GM23338 (cell line): ENCODE measurements around the gene UBE2E2. TPM values are rescaled to one million over a fixed set of nuclear protein-coding genes. Genes with fewer than 3 reads are reported as not detected.

Source experiments
- ATAC-seq: fragments of 200-7000 bp; cut with Tn5 transposase; 3 replicates; pipeline ENCODE4 v1.9.1; 2020
- DNase-seq: peaks from one replicate; pipeline ENCODE4 v3.0.0-alpha.2; 2015; ENCODE audit warnings: low spot score
- H2AFZ ChIP-seq: fragments of 200-600 bp; sonication (generic); 2 replicates; pipeline ENCODE4 v1.8.0; 2016; ENCODE audit warnings: antibody characterized with exemption, mild to moderate bottlenecking, moderate library complexity
- H3F3A ChIP-seq: fragments of 200-600 bp; sonication (generic); replicated peaks from 2 replicates; pipeline ENCODE4 v1.8.0; 2017; ENCODE audit warnings: antibody characterized with exemption, mixed run types, low read depth
- H3K27ac ChIP-seq: fragments of 200-600 bp; sonication (generic); 2 replicates; pipeline ENCODE4 v1.6.1; 2016; ENCODE audit warnings: low read depth
- H3K27me3 ChIP-seq: fragments of 200-600 bp; sonication (generic); 2 replicates; pipeline ENCODE4 v1.8.0; 2016; ENCODE audit warnings: mild to moderate bottlenecking, mixed run types, moderate library complexity; ENCODE audit not compliant: insufficient read depth
- H3K36me3 ChIP-seq: fragments of 200-600 bp; sonication (generic); 2 replicates; pipeline ENCODE4 v1.8.0; 2016; ENCODE audit warnings: mild to moderate bottlenecking; ENCODE audit not compliant: insufficient read depth
- H3K4me1 ChIP-seq: fragments of 200-600 bp; sonication (generic); 2 replicates; pipeline ENCODE4 v1.8.0; 2016; ENCODE audit warnings: mild to moderate bottlenecking, moderate library complexity; ENCODE audit not compliant: insufficient read depth
- H3K4me2 ChIP-seq: fragments of 200-600 bp; sonication (generic); 2 replicates; pipeline ENCODE4 v1.7.1; 2017; ENCODE audit warnings: mixed run types
- H3K4me3 ChIP-seq: fragments of 200-600 bp; sonication (generic); 2 replicates; pipeline ENCODE4 v1.6.1; 2016; ENCODE audit warnings: mixed run types
- H3K79me2 ChIP-seq: fragments of 200-600 bp; sonication (generic); replicated peaks from 2 replicates; pipeline ENCODE4 v1.8.0; 2017; ENCODE audit warnings: mild to moderate bottlenecking; ENCODE audit not compliant: insufficient read depth
- H3K9me2 ChIP-seq: fragments of 200-600 bp; sonication (generic); 2 replicates; pipeline ENCODE4 v1.8.0; 2017; ENCODE audit not compliant: insufficient read depth
- H4K20me1 ChIP-seq: fragments of 200-600 bp; sonication (generic); replicated peaks from 2 replicates; pipeline ENCODE4 v1.8.0; 2017; ENCODE audit warnings: mild to moderate bottlenecking; ENCODE audit not compliant: insufficient read depth
- H3K27ac Mint-ChIP-seq: 2 replicates; pipeline ENCODE4 v1.8.0; 2020; ENCODE audit warnings: inconsistent platforms, mild to moderate bottlenecking, moderate library complexity, mixed read lengths
- H3K27me3 Mint-ChIP-seq: 3 replicates; pipeline ENCODE4 v1.8.0; 2022; ENCODE audit warnings: low read depth, mild to moderate bottlenecking, moderate library complexity, mixed read lengths, inconsistent platforms; ENCODE audit not compliant: insufficient read depth, poor library complexity
- H3K36me3 Mint-ChIP-seq: 3 replicates; pipeline ENCODE4 v1.8.0; 2021; ENCODE audit warnings: low read depth, mild to moderate bottlenecking, inconsistent platforms, moderate library complexity, mixed read lengths
- H3K4me1 Mint-ChIP-seq: 3 replicates; pipeline ENCODE4 v1.8.0; 2020; ENCODE audit warnings: mild to moderate bottlenecking, inconsistent platforms, mixed read lengths
- H3K4me3 Mint-ChIP-seq: 3 replicates; pipeline ENCODE4 v1.8.0; 2021; ENCODE audit warnings: moderate library complexity, mild to moderate bottlenecking, inconsistent platforms, mixed read lengths
- H3K9me3 Mint-ChIP-seq: 3 replicates; pipeline ENCODE4 v1.8.0; 2020; ENCODE audit warnings: moderate library complexity, mild to moderate bottlenecking, inconsistent platforms, mixed read lengths
- CREB1 ChIP-seq: fragments of 250-450 bp; sonication (Bioruptor Pico); IDR thresholded peaks from 2 replicates; pipeline ENCODE4 v1.5.0; 2020; ENCODE audit warnings: low read depth, mild to moderate bottlenecking, moderate library complexity
- CTCF ChIP-seq, 2 experiments: fragments of 200-600 bp in 1 of 2; sonication (generic) in 1 of 2; conservative IDR thresholded peaks; 2 replicates each; pipeline versions ENCODE4 v1.5.1 to v1.6.1; 2016 to 2017; ENCODE audit warnings: antibody characterized with exemption in 2 of 2, low read depth in 2 of 2, mild to moderate bottlenecking in 2 of 2, moderate library complexity in 1 of 2
- ETS1 ChIP-seq: IDR thresholded peaks from 2 replicates; pipeline ENCODE4 v1.6.1; 2016; ENCODE audit warnings: antibody characterized with exemption
- EZH2 ChIP-seq: fragments of 200-600 bp; sonication (generic); IDR thresholded peaks from one replicate; pipeline ENCODE4 v1.8.0; 2017; ENCODE audit warnings: antibody characterized with exemption, mild to moderate bottlenecking, low read depth; ENCODE audit not compliant: unreplicated experiment
- EZH2phosphoT487 ChIP-seq: fragments of 200-600 bp; sonication (generic); IDR thresholded peaks from one replicate; pipeline ENCODE4 v1.8.1; 2018; ENCODE audit warnings: antibody characterized with exemption; ENCODE audit not compliant: unreplicated experiment
- JUNB ChIP-seq: IDR thresholded peaks from one replicate; pipeline ENCODE4 v1.6.1; 2016; ENCODE audit warnings: antibody characterized with exemption; ENCODE audit not compliant: unreplicated experiment
- NANOG ChIP-seq: IDR thresholded peaks from 2 replicates; pipeline ENCODE4 v1.6.1; 2016; ENCODE audit warnings: antibody characterized with exemption, borderline replicate concordance
- POLR2AphosphoS5 ChIP-seq: IDR thresholded peaks from 2 replicates; pipeline ENCODE4 v1.6.1; 2016; ENCODE audit warnings: antibody characterized with exemption, low read depth
- REST ChIP-seq: IDR thresholded peaks from one replicate; pipeline ENCODE4 v1.6.1; 2018; ENCODE audit warnings: antibody characterized with exemption; ENCODE audit not compliant: unreplicated experiment
- STAT1 ChIP-seq: IDR thresholded peaks from one replicate; pipeline ENCODE4 v1.6.1; 2016; ENCODE audit warnings: antibody characterized with exemption; ENCODE audit not compliant: unreplicated experiment
- ZNF114 ChIP-seq: fragments of 250-450 bp; sonication (Bioruptor Pico); IDR thresholded peaks from 2 replicates; pipeline ENCODE4 v1.5.0; 2020; ENCODE audit warnings: mild to moderate bottlenecking, moderate library complexity
- ZNF331 ChIP-seq: fragments of 250-450 bp; sonication (Bioruptor Pico); IDR thresholded peaks from 2 replicates; pipeline ENCODE4 v1.5.0; 2020; ENCODE audit warnings: low read depth, mild to moderate bottlenecking, moderate library complexity
- ZNF462 ChIP-seq: fragments of 250-450 bp; sonication (Bioruptor Pico); IDR thresholded peaks from 2 replicates; pipeline ENCODE4 v1.5.0; 2020; ENCODE audit warnings: mild to moderate bottlenecking, moderate library complexity
- polyA plus RNA-seq: library from polyadenylated mRNA; unstranded; fragments of >200 nt; fragmentation: Nextera tagmentation; extraction: Ambion mirVana; gene quantifications from 2 replicates; pipeline ENCODE4 v1.2.1, GENCODE V29; 2016
- total RNA-seq: library from RNA; depleted of rRNA; stranded (reverse); fragments of >200 nt; shearing (Covaris generic); gene quantifications from 2 replicates; pipeline ENCODE4 v1.2.3, GENCODE V29; 2014

UBE2E2 gene
- total and polyA plus RNA-seq, 2 experiments from 2014 or later: 86.9 to 169 TPM

GRCh38 chr3:23455775-23456174, 252.6 kb downstream of the UBE2E2 start:
- H3K4me3 Mint-ChIP-seq: no peak overlapping the region
- Histone ChIP-seq H3K4me2 (no peak overlapping the region), H2AFZ (no peak overlapping the region), H3K36me3 (no peaks in the 10 kb centered on the region), H3K9me2 (0 out of 2 replicates have a peak, but pooled peaks cover 8% of the 10 kb centered on the region), H3K27me3 (no peaks in the 10 kb centered on the region), H3K4me1 (peaks cover 7% of the 10 kb centered on the region; the same call in 1 of the 2 replicates), H3K79me2 (peaks cover 29% of the 10 kb centered on the region), H3K27ac (no peak overlapping the region), H3F3A (no peaks in the 10 kb centered on the region), H4K20me1 (no peaks in the 10 kb centered on the region), H3K4me3 (no peak overlapping the region)
- ATAC-seq: no peak
- DNase-seq: no peak
- H3K36me3 Mint-ChIP-seq: peaks cover 16% of the 10 kb centered on the region
- TF ChIP-seq JUNB (no peak), EZH2 (no peak), POLR2AphosphoS5 (no peak), ZNF114 (CRISPR knock-in tag) (no peak), EZH2phosphoT487 (no peak), NANOG (no peak), ZNF462 (CRISPR knock-in tag) (no peak), ETS1 (no peak), CTCF (conservative IDR thresholded peaks at IDR 0.05; ENCODE audit: low read depth in 2 of 2) (no peak), STAT1 (no peak), CREB1 (CRISPR knock-in tag) (no peak), ZNF331 (CRISPR knock-in tag) (no peak), REST (no peak)
- peak overlapping the region; percentile 48; the same call in 1 of the 2 replicates for H3K27ac Mint-ChIP-seq
- H3K4me1 Mint-ChIP-seq: peaks cover 26% of the 10 kb centered on the region
- no peaks in the 10 kb centered on the region for H3K27me3 Mint-ChIP-seq
- peaks cover 7% of the 10 kb centered on the region; the same call in 1 of the 3 replicates for H3K9me3 Mint-ChIP-seq
